ENCODE results near the gene PTCH2. TPM values are rescaled to one million over a fixed set of nuclear protein-coding genes. Genes with fewer than 3 reads are reported as not detected.
"Not testable (repeated sequence)": the region's sequence is repeated elsewhere in the genome, so short reads cannot be mapped to it uniquely, and the experiment has no call there.

PTCH2 gene
- total RNA-seq, 1 experiment from 2014 or later: 0.74 TPM

- TF ChIP-seq REST (IDR thresholded peaks at IDR 0.05; ENCODE audit: insufficient read depth in 1 of 2, low read depth in 2 of 2, low read length in 1 of 2): no peak
- no peak for TF ChIP-seq POLR2AphosphoS5 (IDR thresholded peaks at IDR 0.05; ENCODE audit: low read depth, low read length)
- TF ChIP-seq CTCF (IDR thresholded peaks at IDR 0.05): no peak
- no peak for TF ChIP-seq SIN3A (IDR thresholded peaks at IDR 0.05; ENCODE audit: borderline replicate concordance, insufficient read depth, low read depth, low read length)
- TF ChIP-seq TCF7L2 (IDR thresholded peaks at IDR 0.05; ENCODE audit: low read depth, low read length): no peak
- no TSS peak for BruUV-seq (replicated peaks)
- CTCF ChIA-PET: no interaction called here
- no peak for ATAC-seq
- in situ Hi-C loops (cut with HindIII; ENCODE audit: low pct_unique_long_range_greater_than_20kb, low sequenced_read_pairs) (no loop called here), intact Hi-C loops (cut with micrococcal nuclease; ENCODE audit: unreplicated experiment) (no loop called here)
- H3K27ac ChIP-seq (ENCODE audit: low read length): no peak overlapping the region
- no peaks in the 10 kb centered on the region for H3K4me1 ChIP-seq (ENCODE audit: control insufficient read depth, insufficient read depth, low read length)
- POLR2A ChIA-PET: interaction anchor here (0.6 kb wide), 2 partner anchors 96 to 1531 kb away, joined by 3 read pairs; partner anchors contain the start of gene RNU5D-1
- no peaks in the 10 kb centered on the region for H3K27me3 ChIP-seq (ENCODE audit: control insufficient read depth, insufficient read depth, low read length)
- H3K9me3 ChIP-seq (ENCODE audit: control insufficient read depth, insufficient read depth, low read depth, low read length): no peaks in the 10 kb centered on the region
- DNase-seq (ENCODE audit: low read depth, low spot score): no peak
- no peaks in the 10 kb centered on the region for H3K36me3 ChIP-seq (ENCODE audit: control insufficient read depth, insufficient read depth, low read length)
- no peak overlapping the region for H3K4me3 ChIP-seq (ENCODE audit: low read depth in 2 of 2, low read length in 2 of 2)
These were observed 16.5 kb downstream of the PTCH2 start for GRCh38 chr1:44826375-44827196.

- H3K9me3 ChIP-seq (ENCODE audit: control insufficient read depth, insufficient read depth, low read depth, low read length); H3K4me3 ChIP-seq (ENCODE audit: low read depth in 2 of 2, low read length in 2 of 2); H3K27ac ChIP-seq (ENCODE audit: low read length); H3K27me3 ChIP-seq (ENCODE audit: control insufficient read depth, insufficient read depth, low read length); H3K4me1 ChIP-seq (ENCODE audit: control insufficient read depth, insufficient read depth, low read length); intact Hi-C loops (cut with micrococcal nuclease; ENCODE audit: unreplicated experiment); BruUV-seq (replicated peaks); H3K36me3 ChIP-seq (ENCODE audit: control insufficient read depth, insufficient read depth, low read length); DNase-seq (ENCODE audit: low read depth, low spot score); CTCF ChIA-PET; in situ Hi-C loops (cut with HindIII; ENCODE audit: low pct_unique_long_range_greater_than_20kb, low sequenced_read_pairs); ATAC-seq: not testable (repeated sequence)
- POLR2A ChIA-PET: interaction anchor here (0.6 kb wide), 1 partner anchor 758 kb away, joined by 3 read pairs; no protein-coding TSS in a partner anchor
These were observed 18.7 kb downstream of the PTCH2 start for GRCh38 chr1:44824392-44824791.

- ATAC-seq (no peak), DNase-seq (ENCODE audit: low read depth, low spot score) (no peak)
- Histone ChIP-seq H3K4me1 (ENCODE audit: control insufficient read depth, insufficient read depth, low read length) (peaks cover 4% of the 10 kb centered on the region; the same call in 1 of the 2 replicates), H3K36me3 (ENCODE audit: control insufficient read depth, insufficient read depth, low read length) (no peaks in the 10 kb centered on the region), H3K4me3 (ENCODE audit: low read depth in 2 of 2, low read length in 2 of 2) (no peak overlapping the region), H3K9me3 (ENCODE audit: control insufficient read depth, insufficient read depth, low read depth, low read length) (no peaks in the 10 kb centered on the region), H3K27ac (ENCODE audit: low read length) (no peak overlapping the region), H3K27me3 (ENCODE audit: control insufficient read depth, insufficient read depth, low read length) (no peaks in the 10 kb centered on the region)
- POLR2A ChIA-PET: interaction anchor here (0.9 kb wide), 1 partner anchor 101 kb away, joined by 3 read pairs; no protein-coding TSS in a partner anchor
- CTCF ChIA-PET: no interaction called here
- in situ Hi-C loops (cut with HindIII; ENCODE audit: low pct_unique_long_range_greater_than_20kb, low sequenced_read_pairs): no loop called here
- BruUV-seq (replicated peaks): no TSS peak
- TF ChIP-seq REST (IDR thresholded peaks at IDR 0.05; ENCODE audit: insufficient read depth in 1 of 2, low read depth in 2 of 2, low read length in 1 of 2): no peak
- TF ChIP-seq CTCF (IDR thresholded peaks at IDR 0.05): no peak
- TF ChIP-seq TCF7L2 (IDR thresholded peaks at IDR 0.05; ENCODE audit: low read depth, low read length): no peak
- TF ChIP-seq POLR2AphosphoS5 (IDR thresholded peaks at IDR 0.05; ENCODE audit: low read depth, low read length): no peak
- no peak for TF ChIP-seq SIN3A (IDR thresholded peaks at IDR 0.05; ENCODE audit: borderline replicate concordance, insufficient read depth, low read depth, low read length)
- intact Hi-C loops (cut with micrococcal nuclease; ENCODE audit: unreplicated experiment): no loop called here
These were observed 20.0 kb downstream of the PTCH2 start for GRCh38 chr1:44822981-44823451.

Data from Panc1 (cell line).